WI38 (cell line): Measurements from ENCODE around the gene SPINK2.

ENCODE experiments used
- H3K4me3 ChIP-seq: 2 replicates; pipeline ENCODE4 v1.5.1; 2011; ENCODE audit warnings: low read depth, mild to moderate bottlenecking, control low read depth, low read length
- TF ChIP-seq, protein P1 (sequence below): IDR thresholded peaks from 2 replicates; pipeline ENCODE4 v1.5.1; 2012; ENCODE audit warnings: low read depth, mild to moderate bottlenecking, control low read depth, low read length

SPINK2 gene

DNA sequence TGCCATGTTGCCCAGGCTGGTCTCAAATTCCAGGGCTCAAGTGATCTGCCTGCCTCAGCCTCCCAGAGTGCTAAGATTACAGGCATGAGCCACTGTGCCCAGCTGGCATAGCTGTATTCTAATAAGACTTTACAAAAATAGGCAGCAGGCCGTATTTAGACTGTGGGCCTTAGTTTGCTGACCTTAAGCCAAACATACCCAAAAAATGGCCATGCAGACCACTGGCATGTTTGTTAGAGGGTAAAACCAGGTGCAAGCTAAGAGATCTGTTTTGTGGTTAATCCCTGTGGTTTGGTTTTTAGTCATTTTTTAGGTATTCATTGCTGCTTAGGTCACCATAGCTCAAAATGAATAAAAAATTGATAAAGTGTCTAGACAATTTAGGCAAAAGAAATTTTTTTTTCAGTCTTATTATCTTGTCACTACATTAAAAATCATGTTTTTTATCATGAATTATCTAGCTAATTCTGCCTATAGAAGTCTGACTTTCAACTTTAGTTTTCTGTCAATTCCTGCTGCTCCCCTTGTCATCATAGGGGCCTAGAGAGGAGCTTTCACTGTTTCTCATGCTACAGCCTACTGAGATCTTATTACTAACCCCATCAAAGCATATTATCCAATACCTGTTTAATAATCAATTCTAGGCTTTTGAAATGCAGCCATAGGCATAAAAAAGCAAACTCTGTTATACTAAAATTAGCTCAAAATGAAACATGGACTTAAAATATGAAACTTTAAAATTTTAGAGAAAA, 7.5 kb upstream of the SPINK2 start:
- no peak overlapping the region for H3K4me3 ChIP-seq
- TF ChIP-seq, protein P1, sequence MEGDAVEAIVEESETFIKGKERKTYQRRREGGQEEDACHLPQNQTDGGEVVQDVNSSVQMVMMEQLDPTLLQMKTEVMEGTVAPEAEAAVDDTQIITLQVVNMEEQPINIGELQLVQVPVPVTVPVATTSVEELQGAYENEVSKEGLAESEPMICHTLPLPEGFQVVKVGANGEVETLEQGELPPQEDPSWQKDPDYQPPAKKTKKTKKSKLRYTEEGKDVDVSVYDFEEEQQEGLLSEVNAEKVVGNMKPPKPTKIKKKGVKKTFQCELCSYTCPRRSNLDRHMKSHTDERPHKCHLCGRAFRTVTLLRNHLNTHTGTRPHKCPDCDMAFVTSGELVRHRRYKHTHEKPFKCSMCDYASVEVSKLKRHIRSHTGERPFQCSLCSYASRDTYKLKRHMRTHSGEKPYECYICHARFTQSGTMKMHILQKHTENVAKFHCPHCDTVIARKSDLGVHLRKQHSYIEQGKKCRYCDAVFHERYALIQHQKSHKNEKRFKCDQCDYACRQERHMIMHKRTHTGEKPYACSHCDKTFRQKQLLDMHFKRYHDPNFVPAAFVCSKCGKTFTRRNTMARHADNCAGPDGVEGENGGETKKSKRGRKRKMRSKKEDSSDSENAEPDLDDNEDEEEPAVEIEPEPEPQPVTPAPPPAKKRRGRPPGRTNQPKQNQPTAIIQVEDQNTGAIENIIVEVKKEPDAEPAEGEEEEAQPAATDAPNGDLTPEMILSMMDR = no peak

DNA sequence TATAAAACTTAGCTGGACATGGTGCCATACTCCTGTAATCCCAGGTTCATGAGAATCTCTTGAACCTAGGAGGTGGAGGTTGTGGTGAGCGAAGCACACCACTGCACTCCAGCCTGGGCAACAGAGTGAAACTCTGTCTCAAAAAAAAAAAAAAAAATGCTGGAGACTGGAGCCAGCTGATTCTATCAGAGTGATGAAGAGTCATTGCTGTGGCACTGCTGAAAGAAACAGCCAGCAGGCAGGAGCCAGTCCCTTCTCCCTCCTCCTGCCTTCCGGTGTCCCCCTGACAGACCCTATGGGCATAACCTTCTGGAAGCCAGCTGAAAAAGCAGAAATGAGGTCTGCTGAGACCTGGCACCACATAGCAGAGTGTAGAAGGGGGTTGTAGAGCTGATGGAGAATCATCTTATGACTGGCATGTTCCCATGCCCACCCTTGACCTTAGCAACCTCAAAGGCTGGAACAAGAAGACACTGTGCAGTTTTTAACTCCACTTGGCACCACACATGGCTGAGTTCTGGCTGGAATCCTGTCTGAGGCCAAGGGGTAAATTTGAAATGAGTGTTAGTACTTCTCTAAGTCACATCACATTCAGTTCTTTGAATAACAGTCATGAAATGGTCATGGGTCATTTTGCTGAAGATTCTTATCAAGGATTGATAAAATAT, 2.6 kb upstream of the SPINK2 start:
- H3K4me3 ChIP-seq = no peak overlapping the region
- TF ChIP-seq, protein P1 = no peak

DNA sequence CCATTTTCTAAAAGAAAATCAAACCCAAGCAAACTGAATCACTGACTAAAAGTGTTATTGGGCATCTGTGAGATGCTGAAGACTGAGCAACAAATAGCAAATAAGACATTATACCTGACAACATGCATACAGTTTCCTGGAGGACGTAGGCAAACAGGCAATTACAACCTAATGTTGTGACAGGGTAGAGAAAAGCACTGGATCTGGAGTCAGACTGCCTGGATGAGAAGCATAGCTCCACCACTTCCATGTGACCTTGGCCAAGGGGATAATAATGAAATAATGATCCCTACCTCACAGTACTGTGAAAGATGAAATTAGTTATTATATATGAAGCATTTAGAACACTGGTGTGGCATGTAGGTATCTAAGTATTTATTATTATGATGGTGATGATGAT, 2.7 kb downstream of the SPINK2 start:
- TF ChIP-seq, protein P1 = no peak
- H3K4me3 ChIP-seq = no peak overlapping the region

DNA sequence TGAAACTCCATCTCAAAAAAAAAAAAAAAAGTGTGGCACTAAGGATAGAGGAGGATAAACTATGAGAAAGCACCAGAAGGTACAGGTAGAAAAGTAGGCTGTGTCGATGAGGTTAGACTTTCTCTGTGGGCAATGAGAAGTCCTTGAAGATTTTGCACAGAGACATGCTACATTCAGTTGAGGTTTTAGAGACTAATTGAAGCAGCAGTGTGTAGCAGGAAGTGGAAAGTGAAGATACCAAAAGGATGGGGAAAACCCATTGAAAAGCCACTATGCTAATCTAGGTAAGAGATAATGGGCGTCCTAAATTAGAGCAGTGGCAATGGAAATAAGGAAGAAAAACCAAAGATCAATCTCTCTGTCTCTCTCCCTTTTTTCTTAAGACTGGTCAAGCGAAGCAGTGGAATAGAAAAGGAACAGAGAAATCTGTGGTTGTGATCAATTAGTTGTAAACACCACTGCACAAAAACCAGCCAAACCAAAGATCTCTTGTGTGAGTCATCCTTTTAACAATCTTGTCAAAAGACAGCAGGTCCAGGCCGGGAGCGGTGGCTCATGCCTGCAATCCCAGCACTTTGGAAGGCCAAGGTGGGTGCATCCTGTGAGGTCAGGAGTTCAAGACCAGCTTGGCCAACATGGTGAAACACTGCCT, 3.5 kb downstream of the SPINK2 start:
- H3K4me3 ChIP-seq = no peak overlapping the region
- TF ChIP-seq, protein P1 = no peak

DNA sequence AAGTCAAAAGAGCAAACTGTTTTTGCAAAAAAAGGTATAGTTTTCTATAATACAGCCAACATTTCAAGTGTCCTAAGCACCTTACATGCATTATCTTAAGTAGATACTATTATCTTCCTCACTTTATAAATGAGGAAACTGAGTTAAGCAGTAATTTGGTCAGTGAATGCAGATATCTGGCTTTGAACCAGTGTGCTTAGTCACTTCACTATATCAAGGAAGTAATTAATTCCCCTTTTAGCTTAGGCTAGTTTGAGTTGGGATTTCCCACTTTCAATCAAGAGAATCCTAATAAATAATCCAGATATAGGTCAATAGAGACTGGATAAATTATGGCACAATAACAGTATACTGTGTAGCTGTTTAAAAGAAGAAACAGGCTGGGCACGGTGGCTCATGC, 14.8 kb downstream of the SPINK2 start:
- TF ChIP-seq, protein P1 = no peak

DNA sequence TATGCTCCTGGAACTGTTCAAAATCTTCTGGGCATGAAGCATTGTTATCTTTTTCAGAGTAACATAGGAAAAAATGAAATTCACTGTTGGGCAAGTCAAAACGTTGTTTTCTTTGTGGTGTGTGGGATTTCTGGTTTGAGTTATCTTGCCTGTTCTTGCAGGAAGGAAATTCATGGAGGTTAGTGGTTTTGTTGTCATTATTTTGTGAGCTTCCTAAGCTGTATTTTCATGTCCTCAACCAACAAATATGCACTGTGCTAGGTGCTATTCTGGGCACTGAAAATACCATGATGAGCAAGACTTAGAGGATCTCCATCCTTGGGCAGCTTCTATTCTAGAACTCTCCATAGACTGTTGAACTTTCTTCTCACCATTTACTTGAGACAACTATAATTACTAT, 16.9 kb downstream of the SPINK2 start:
- no peak overlapping the region for H3K4me3 ChIP-seq
- TF ChIP-seq, protein P1 = no peak

More for the DNA sequence above, 14.8 kb downstream of the SPINK2 start:
- no peak overlapping the region for H3K4me3 ChIP-seq

DNA sequence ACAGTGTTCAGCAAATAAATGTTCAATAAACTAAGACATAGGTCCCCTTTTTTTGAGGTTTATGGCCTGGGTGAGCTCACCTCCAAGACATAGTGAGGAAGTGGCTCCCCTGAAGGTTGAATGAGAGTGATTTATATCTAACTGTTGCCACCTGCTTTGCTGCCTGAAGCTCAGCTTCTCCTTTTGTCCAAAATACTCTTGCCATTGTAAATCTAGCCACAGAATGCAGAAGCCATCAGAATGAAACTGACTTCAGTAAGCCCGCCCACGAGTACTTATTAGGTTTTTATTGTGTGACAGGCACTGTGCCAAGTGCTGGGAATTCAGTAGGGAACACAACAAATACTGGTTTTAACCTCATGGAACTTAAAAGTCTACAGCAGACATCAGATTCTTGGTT, 18.0 kb downstream of the SPINK2 start:
- TF ChIP-seq, protein P1 = no peak

More for the DNA sequence above, 18.0 kb downstream of the SPINK2 start:
- no peak overlapping the region for H3K4me3 ChIP-seq
